Mesenteric fat pad (tissue), 1 donor: ENCODE measurements around the gene FBXL13. TPM values are rescaled to one million over a fixed set of nuclear protein-coding genes. Genes with fewer than 3 reads are reported as not detected.
"Not testable (repeated sequence)": the region's sequence is repeated elsewhere in the genome, so short reads cannot be mapped to it uniquely, and the experiment has no call there.

Experiments
- DNase-seq: peaks from one replicate; pipeline ENCODE4 v3.0.0-alpha.2; 2020; ENCODE audit warnings: low spot score
- total RNA-seq: library from RNA; stranded (reverse); fragmentation: NEBNext Ultra II Directional; extraction: Animal tissue kit (Norgen Biotek cat#: 25700); gene quantifications from one replicate; pipeline ENCODE4 v1.2.1, GENCODE V29; 2021
- donor health status: DM: yes; HTN: yes; CAD: no.

Gene FBXL13
- total RNA-seq, 1 donor from 2014 or later: 0.55 TPM

DNA sequence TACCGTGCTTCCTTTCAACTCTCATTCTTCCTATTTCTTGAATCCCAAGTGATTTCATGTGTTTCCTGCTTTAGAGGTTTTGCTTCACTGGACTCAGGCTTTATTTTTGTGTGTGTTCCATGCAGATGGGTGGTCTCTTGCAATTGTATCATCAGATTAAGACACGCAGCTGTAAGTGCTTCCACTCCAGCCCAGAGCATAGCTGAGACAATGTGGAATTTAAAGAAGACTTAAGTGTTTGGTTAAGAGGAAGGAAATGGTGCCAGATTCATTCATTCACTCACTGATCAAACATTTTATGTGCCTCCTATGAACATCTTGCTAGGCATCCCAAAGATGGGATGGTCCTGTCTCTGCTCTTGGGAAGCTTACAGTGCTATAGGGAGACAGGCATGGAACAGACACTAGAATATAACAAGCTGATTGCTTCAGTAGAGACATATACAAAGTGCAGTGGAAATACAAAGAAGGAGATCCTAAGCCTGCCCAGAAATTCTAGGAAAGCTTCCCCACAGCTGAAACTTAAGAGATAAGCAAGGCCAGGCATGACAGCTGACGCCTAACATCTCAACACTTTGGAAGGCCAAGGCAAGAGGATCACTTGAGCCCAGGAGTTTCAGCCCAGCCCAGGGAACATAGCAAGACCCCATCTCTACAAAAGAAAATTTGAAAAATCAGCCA, 207.9 kb downstream of the FBXL13 start:
- DNase-seq: no peak

DNA sequence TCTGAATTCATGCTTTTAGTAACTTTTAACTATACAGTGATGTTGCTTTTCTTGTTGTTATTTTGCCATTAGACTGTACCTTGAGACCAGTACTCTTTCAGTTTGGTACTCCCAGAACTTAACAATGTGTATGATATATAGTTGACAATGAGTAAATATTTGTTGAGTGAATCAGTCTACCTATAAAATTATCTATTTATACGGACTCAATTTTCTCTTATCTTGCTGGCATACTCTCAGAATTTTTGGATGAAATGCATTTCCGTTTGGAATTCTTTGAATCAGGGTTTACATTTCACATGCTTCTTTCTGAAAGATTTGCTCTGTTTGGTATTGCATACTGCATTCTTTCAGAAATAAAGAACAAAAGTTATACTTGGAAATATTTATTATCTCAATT, 209.6 kb downstream of the FBXL13 start:
- DNase-seq: no peak

DNA sequence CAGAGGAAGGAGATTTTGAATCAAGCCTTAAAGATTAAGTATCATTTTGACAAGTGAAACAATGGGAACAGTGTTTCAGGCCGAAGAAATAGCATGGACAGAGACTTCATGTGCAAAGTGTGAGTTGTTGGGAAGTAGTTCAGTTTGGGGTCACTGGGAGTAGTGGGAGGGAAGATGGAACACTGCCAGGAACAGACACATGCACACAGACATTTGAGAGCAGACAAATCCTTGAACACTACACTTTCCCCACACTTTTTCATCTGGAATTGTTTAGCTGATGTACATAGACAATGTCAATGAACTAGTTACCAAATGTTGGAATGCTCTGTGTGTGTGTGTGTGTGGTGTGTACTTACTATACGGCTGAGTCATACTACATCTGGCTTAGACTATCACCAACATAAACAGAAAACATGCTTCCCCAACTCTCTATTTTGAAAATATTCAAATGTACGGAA, 214.2 kb downstream of the FBXL13 start:
- no peak for DNase-seq

DNA sequence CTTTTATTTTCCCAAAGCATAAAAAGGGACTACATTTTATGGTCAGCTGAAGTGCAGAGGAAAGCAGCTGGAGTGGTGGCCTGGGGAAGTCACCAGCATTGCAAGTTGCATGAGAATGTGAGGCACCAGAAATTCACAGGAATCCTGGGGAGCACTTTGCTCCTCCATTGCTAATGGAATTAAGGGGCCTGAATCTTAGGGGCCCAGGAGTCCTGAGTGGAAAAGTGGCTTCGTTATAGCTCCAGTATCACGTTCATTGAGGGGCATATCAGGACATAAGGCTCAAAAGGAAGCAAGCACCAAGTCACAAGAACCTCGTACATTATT, 214.8 kb downstream of the FBXL13 start:
- no peak for DNase-seq

DNA sequence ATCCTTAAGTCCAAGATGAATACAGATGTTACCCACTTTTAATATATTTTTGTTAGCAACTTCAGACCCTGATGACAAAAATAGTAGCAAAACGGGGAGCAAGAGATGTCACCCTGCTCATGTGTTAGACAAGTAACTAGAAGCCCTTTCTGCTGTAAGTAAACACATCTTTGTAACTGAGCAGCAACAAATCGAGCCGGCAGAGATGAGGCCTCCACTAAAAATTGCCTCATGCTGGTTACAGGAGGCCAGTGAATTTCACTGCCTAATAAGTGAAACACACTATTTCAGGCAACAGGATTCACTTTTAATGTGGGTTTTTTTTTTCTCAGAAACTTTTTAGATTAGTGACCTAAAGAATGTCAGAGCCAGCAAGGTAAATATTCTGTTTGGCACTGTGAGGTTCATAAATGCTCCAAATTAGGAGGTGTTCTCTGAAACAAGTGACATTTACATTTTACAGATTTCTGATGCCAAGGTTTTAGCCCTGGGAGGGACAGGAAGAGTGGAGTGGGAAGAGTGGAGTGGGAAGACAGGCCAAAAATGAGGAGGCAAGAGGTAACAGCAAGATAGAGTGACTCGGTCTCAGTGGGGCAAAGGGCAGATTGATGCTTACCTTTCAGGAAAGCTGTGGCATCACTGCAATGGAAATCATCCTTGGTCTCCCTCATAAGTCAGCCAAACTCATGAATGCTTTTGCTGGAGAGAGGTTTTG, 215.4 kb downstream of the FBXL13 start:
- DNase-seq: no peak

DNA sequence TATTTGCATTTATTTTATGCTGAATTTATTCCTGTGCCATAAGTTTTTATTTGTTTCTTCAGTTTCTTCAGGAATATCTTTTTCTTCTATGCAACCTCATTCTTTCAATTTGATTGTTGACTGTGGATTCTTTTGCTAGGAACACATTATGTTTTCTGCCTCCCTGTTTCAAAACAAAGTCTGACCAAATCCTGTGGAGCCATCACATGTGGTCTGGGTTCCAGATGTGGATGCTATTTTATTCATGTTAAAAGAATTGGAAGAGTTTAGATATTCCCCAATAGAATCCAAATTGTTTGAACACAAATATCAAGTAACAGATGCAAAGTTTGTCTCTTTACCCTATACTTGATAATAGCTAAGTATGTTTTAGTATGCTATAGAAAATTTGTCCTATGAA, 218.6 kb downstream of the FBXL13 start:
- no peak for DNase-seq

DNA sequence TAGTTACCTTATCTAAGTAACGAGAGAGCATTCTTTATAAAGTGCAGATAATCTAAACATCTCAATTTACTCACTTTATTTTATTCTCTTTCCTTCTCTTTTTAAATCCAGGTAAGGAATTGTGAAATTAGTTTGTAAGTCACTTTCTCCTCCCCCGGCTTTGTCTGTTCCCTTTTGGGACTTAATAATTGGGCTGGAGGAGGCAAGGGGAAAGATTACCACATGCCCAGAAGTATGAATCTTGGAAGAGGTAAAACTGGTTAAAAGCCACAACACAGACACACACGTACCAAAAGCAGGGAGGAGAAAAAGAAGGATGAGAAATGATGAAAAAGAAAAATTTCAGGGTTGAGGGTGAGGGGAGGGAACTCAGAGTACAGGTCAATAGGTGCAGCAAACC, 225.1 kb downstream of the FBXL13 start:
- no peak for DNase-seq

DNA sequence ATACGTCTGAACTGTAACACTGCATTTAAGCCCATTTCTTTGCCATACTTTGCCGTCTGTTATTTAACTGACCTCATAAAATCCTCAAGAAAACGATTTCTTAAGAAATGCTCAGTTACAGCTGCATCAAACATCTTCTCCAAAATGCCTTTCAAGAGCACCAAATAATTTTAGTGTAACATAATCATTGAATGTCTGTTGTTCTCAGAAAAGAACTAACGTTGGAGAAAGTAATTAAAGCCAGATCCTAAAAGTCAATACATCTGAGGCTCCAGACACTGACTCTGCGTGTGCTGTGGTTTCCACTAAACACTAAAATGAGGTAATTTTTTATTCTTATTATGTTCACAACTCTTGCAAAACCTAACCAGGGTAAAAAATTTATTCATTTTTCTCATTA, 225.5 kb downstream of the FBXL13 start:
- no peak for DNase-seq

DNA sequence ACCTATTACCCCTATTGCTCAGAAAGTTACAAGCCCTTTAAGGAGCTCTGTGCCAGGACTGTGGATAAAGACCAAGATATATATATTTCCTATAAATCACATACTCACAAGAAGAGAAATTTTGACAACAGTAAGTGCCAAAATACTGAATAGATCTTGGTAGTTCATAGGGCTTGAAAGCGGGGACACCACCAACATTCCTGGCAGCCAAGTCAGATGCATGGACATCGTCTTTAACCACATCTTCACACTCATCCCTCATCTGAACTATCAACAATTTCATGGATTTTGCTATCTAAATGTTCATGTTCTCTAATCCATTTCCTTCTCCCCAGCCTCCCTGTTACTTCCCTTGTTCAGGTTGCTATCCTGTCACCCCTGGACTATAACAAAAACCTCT, 229.2 kb downstream of the FBXL13 start:
- no peak for DNase-seq

DNA sequence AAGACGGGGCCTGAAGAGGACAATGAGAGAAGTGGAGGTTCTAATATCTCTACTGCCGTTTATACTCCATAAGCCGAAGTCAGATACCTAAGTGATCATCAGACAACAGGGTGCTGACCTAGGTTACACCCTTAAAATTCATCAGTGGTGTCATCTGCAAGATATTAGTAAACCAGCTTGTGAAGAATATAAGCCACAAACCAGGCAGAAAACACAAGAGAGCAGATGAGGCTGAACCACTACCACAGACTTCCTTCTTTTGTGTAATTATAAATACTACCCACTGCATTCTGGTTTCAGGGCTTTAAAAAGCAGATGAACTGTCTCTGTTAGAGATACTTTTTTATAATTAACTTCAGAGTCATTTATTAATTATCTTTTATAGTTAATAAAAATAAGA, 230.7 kb downstream of the FBXL13 start:
- DNase-seq: no peak

DNA sequence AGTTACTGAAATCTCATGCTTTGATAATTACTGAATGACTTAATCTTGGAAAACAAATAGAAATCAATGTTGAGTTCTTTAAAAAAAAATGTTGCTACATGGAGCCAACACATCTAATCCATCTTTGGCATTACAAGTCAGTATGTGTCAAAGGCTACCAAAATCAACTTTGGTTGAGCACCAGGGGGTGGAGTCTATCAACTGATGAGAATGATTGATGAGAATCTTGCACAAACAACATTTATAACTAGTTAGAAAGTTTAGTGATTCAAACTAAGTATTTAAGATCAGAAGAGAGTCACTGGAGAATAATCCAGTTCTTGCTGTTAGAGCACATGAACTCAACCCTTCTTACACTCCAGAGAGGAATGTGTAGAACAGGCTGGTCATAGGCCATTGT, 232.3 kb downstream of the FBXL13 start:
- DNase-seq: no peak

DNA sequence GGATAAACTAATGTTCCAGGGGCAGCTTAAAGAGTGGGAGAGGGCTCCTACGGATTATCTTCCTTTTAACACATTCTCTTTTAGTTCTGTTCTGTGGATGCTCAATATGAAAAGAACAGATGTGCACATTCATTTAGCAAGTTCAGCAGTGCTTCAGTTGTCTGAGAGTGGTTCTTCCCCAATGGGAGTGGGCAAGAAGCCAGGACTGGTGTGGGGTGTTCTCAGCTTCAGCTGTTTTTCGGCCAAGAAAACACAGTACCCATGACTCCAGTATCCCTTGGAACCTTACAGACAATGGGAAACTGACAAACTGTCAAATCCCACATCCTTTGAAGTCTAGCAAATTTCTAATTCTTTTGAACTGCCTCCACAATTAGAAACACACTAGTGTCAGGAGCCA, 233.3 kb downstream of the FBXL13 start:
- no peak for DNase-seq

DNA sequence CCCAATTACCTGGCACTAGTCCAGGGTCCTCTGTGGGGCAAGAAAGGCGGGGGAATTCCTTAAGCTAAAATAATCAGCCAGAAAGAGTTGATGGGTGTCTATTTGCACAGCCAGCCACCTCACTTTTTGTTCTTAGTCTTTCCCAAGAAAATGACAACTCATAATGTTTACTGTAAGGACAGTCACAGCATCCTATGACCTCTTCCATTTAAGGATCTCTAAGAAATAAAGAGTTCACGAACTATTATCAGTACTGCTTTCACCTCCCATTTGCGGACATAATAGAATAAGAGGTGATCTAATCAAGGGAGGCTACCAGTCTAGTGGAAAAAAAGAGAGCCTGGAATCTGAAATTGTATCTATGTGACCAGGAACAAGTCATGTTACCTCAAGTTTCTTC, 234.2 kb downstream of the FBXL13 start:
- no peak for DNase-seq

DNA sequence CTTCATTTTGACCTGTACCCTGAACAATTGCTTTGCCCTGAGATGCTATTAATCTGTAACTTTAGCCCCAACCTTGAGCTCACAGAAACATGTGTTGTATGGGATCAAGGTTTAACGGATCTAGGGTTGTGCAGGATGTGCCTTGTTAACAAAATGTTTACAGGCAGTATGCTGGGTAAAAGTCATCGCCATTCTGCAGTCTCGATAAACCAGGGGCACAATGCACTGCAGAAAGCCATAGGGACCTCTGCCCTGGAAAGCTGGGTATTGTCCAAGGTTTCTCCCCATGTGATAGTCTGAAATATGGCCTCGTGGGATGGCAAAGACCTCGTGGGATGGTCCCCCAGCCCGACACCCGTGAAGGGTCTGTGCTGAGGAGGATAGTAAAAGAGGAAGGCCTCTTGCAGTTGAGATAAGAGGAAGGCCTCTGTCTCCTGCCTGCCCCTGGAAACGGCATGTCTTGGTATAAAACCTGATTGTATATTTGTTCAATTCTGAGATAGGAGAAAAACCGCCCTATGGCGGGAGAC, 236.0 kb downstream of the FBXL13 start:
- not testable (repeated sequence) for DNase-seq

DNA sequence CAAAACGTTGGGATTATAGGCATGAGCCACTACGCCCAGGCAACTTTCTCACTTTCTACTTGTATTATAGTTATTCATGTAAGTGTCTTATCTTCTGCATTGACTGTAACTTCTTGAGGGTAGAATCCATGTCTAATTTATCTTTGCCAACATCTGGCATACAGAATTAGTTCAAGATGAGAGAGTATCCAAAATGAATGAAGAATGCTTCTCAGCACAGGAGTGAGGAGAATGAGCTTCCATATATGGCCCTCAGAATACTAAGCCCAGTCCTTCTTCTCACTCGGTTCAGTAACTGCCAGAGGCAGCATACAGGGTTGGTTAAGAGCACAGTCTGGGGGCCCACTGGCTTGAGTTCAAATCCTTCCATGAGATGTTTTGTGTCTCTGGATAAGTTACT, 236.8 kb downstream of the FBXL13 start:
- no peak for DNase-seq

DNA sequence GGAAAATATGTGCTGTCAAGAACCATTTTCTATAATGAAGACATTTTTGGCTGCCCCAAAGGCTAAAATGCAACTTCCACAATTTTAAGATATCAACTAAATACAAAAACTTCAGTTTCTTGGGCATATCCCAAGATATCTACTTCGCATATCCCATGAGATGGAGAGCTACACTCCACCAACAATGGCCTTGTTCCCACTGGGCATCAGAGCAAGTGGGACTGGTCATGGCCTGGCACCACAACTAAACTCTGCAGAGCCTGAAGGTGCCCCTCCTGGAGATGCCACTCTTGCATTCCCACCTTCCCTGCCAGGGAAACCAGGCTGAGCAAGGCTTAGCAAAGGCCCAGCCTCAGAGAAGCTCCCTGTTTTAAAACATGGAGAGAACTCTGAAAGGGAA, 237.6 kb downstream of the FBXL13 start:
- no peak for DNase-seq

DNA sequence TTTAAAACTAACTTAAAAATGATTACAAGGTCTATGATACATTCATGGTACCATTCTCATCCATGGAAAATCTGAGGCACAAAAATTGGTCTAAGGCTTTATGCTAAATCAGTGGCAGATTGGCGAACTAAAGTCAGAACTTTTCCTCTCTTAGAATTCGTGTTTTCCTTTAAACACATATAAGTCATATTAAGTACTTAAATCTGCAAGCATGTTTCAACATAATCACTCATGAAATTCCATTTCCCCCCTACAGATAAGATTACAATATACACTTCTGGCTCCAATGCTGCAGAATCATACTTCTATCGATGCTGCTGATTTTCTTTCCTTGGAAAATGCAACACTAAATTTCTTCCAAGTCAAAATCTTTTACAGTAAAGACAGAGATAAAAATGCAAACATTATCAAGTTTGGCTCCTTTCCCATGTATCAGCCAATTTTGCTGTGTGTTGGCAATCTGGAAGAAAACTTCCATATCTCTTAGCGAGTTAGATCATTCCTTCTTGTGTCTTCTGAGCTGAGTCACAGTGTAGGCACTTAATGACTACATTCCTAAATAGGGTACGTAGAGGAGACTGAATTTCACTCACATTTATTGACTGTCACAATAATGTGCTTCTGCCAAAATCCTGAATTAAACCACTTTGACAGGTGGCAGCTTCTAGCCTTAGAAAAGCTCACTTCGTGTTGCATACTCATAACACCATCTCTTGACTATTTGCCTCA, 238.2 kb downstream of the FBXL13 start:
- DNase-seq: no peak

DNA sequence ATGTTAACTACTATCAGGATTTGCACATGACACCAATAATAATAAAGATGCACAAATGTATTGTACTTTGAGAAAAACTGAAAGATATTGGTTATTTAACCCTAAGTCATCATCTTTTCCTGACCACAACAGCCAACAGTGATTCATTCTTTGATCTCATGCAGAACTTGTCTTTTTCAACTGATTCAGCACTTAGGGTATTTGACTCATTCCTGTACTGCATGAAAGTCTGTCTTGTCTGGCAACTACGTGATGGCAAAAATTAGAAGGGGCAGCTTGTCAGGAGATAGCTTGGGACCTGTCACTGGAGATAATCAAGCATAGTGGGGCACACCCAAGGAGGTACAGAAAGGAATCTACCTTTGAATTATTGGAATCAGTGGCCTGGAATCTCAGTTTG, 239.6 kb downstream of the FBXL13 start:
- DNase-seq: no peak

DNA sequence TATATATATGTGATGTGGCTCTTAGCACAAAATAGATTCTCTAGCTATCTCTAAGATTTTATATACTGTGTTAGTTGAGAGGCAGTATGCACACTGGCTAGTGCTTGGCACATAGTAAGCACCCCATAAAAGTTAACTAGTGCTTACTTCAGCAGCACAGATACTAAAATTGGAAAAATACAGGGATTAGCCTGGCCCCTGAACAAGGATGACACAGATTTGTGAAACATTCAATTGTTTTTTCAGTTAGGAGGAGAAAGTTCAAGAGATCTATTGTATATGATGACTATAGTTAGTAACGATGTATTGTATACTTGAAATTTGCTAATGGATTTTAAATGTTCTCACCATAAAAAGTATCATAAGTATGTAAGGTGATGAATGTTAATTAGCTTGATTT, 240.1 kb downstream of the FBXL13 start:
- DNase-seq: no peak

DNA sequence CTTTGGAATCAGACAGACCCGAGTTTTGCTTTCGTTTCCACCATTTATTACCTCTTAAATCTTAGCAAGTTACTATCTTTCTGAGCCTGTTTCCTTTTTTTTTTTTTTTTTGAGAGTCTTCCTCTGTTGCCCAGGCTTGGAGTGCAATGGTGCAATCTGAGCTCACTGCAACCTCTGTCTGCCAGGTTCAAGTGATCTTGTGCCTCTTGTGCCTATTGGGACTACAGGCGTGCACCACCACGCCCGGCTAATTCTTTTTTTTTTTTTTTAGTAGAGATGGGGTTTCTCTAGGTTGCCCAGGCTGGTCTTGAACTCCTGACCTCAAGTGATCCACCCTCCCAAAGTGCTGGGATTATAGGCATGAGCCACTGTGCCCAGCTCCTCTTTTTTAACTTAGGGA, 241.3 kb downstream of the FBXL13 start:
- DNase-seq: no peak

DNA sequence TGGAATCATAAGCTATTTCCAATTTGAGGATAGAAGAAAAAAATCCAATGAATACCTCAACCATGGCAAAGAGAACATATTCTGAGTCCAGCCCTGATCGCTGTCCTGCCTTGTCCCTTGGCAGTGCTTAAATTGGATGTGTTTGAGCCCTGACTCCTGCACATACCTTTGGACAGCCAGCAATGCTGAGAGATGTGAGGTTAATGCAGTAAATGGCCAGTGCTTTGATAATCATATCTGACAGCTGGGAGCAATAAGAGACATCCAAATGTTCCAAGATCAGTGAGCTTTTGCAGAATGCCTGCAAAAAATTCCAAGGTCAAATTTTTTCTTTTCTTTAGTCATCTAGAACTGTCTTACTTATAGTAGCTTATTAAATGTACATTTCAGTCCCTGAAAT, 241.9 kb downstream of the FBXL13 start:
- DNase-seq: no peak

DNA sequence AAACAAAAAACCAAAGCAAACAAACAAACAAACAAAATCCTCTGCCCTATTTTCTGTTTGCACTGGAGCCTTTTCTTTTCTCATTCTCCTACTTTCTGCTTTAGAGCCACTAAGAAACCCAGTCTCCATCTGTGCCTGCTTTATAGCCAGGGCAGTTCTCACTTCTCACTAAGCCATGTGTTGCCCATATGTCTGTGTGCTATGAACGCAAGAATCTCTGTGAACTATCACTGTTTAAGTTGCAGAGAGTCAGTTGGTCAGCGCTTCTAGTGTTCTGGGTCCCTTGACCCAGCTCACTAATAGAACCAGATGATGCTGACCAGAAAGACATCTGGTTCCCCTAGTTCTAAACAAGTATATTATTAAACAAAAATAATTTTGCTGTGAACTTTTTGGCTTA, 244.4 kb downstream of the FBXL13 start:
- no peak for DNase-seq
